IPS-18c (cell line): ENCODE measurements around the gene POLDIP3.
"Not testable (repeated sequence)": the region's sequence is repeated elsewhere in the genome, so short reads cannot be mapped to it uniquely, and the experiment has no call there.

Experiments
- H3K4me3 ChIP-seq: 2 replicates; pipeline ENCODE4 v1.7.0; 2013; ENCODE audit warnings: low read depth, mild to moderate bottlenecking, low read length, moderate library complexity; ENCODE audit not compliant: insufficient read depth
- H3K9me3 ChIP-seq: one replicate; pipeline ENCODE4 v1.6.1; 2013; ENCODE audit warnings: mild to moderate bottlenecking, low read length, moderate library complexity; ENCODE audit not compliant: control insufficient read depth, insufficient read depth

Gene POLDIP3

GRCh38 chr22:42552294-42552647 is 62.4 kb downstream of the POLDIP3 start:
- not testable (repeated sequence) for H3K4me3 ChIP-seq, H3K9me3 ChIP-seq

GRCh38 chr22:42549331-42550060 is 65.2 kb downstream of the POLDIP3 start:
- no peak overlapping the region for H3K4me3 ChIP-seq
- H3K9me3 ChIP-seq = peaks cover 4% of the 10 kb centered on the region

DNA sequence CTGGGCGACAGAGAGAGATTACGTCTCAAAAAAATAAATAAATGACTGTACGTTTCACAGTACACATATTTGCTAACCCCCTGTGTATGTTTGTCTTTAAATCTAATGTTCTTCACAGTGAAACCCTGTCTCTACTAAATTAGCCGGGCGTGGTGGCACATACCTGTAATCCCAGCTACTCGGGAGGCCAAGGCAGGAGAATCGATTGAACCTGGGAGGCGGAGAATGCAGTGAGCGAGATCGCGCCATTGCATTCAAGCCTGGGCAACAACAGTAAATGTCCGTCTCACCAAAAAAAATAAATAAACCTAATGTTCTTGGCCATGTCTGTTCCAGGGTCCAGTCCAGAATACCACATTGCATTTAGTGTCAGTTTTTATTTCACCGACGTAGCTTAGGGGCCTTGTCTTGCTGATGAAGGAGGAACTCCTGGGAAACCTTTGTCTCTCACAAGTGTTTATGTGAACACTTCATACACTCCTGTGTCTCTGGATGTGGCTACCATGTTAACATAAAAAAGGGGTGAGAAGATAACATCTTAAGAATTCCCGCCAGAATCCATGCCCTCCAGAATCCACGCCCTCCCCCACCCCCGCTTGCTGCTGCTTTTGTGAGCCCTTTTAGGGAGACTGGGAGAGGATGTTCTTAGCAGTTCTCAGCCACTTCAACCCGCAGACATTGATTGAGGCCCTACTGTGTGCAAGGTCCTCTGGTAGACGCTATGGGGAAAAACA is 65.9 kb downstream of the POLDIP3 start:
- H3K4me3 ChIP-seq = no peak overlapping the region

DNA sequence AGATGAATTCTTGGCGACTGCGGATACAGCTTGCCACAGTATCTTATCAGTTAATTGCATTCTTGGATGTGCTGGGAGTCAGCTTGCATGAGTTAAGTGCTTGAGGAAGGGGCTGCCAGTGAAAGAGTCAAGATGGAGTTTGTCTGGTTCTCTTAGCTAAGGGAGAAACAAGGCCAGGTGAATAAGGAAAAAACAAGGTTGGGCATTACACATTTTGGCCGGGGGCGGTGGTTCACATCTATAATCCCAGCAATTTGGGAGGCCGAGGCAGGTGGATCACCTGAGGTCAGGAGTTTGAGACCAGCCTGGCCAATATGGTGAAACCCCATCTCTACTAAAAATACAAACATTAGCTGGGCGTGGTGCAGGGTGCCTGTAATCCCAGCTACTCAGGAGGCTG is 66.6 kb downstream of the POLDIP3 start:
- not testable (repeated sequence) for H3K4me3 ChIP-seq, H3K9me3 ChIP-seq

More for the DNA sequence above, 65.9 kb downstream of the POLDIP3 start:
- peaks cover 4% of the 10 kb centered on the region for H3K9me3 ChIP-seq

GRCh38 chr22:42547562-42547961 is 67.1 kb downstream of the POLDIP3 start:
- H3K4me3 ChIP-seq = no peak overlapping the region

DNA sequence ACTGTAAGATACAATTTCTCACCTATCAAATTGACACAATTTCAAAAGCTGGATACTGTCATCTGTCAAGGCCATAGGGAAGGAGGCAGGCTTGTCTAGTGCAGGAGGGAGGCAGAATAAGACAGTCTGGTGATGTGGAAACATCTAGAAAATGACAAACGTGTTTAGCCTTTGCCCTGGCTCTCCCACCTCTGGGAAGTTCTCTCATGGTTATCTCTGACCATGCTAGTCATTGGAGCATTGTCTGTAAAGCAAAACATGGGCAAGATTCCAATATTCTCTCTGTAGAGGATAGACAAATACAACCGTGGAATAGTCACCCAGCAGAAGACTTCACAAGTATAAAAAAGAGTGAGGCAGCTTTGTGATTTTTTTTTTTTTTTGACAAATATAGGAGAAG is 70.0 kb downstream of the POLDIP3 start:
- H3K4me3 ChIP-seq = no peak overlapping the region
- H3K9me3 ChIP-seq = peaks cover 4% of the 10 kb centered on the region

More at GRCh38 chr22:42547562-42547961, 67.1 kb downstream of the POLDIP3 start:
- H3K9me3 ChIP-seq = peaks cover 5% of the 10 kb centered on the region

- not testable (repeated sequence) for H3K4me3 ChIP-seq, H3K9me3 ChIP-seq
These were observed 75.4 kb downstream of the POLDIP3 start for GRCh38 chr22:42539236-42539771.

DNA sequence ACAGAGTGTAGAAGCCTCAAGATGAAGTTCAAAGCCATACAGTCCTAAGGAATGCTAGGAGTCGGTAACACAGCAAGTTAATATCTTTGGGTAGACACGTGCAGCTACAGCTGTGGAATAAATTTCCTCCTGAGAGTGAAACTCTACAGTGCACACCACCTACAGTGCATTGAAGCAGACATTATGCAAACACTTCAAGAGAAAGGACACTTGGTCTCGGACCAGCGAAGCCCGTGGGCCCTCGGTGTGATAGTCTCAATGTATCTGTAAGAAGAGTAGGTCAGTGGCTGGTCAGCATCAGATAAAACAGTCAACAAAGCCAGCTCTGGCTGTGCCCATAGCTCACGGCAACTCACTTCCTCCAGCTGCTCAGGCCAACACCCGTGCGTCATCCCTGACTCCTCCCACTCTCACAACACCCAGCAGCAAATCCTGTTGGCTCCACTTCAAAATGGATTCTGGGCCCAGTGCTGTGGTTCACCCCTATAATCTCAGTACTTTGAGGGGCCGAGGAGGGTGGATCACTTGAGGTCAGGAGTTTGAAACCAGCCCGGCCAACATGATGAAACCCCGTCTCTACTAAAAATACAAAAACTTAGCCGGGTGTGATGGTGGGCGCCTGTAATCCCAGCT is 77.4 kb downstream of the POLDIP3 start:
- not testable (repeated sequence) for H3K4me3 ChIP-seq, H3K9me3 ChIP-seq

DNA sequence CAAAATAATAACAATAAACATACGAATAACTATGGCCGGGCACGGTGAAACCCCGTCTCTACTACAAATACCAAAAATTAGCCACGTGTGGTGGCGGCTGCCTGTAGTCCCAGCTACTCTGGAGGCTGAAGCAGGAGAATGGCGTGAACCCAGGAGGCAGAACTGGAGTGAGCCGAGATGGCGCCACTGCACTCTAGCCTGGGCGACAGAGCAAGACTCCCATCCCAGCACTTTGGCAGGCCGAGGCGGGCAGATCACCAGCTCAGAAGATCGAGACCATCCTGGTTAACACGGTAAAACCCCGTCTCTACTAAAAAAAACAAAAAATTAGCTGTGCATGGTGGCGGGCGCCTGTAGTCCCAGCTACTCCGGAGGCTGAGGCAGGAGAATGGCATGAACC is 78.0 kb downstream of the POLDIP3 start:
- not testable (repeated sequence) for H3K4me3 ChIP-seq, H3K9me3 ChIP-seq

DNA sequence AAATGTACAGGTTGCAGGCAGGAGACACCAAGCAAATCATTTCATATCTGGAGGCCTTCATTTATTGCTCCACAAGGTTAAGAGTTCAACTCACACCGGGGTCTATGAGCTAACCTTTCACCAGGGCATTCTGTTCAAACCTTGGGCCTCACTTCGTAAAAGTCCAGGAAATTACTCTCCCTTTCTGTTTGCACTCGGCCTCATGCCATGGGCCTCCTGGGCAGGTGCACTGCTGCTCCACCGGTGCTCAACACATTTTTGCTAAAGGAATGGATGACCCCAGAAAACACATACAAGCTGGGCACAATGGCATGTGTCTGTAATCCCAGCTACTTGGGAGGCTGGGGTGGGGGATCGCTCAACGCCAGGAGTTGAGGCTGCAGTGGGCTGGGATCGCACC is 78.5 kb downstream of the POLDIP3 start:
- Histone ChIP-seq H3K4me3 (no peak overlapping the region), H3K9me3 (no peaks in the 10 kb centered on the region)

GRCh38 chr22:42535082-42535731 is 79.5 kb downstream of the POLDIP3 start:
- not testable (repeated sequence) for H3K4me3 ChIP-seq, H3K9me3 ChIP-seq
